ENCODE measurements around the gene NOL12.
"Not testable (repeated sequence)": the region's sequence is repeated elsewhere in the genome, so short reads cannot be mapped to it uniquely, and the experiment has no call there.

The NOL12 gene

DNA sequence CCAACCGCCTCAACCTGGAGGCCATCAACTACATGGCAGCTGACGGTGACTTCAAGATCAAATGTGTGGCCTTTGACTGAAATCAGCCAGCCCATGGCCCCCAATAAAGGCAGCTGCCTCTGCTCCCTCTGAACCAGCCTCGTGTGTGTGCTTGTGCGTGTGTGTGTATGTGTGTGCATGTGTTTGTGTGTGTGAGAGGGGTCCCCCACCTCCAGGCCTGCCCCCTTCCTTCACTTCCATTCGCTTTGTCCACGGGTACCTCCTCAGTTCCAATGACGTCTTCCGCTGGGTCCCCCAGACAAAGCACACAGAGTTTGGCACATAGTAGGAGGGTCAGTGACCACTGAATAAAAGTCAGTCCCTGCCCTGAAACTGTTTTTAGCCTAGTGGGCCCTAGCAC is 6.5 kb upstream of the NOL12 start:
- DNase-seq (ENCODE audit: low read depth, low spot score) = no peak

DNA sequence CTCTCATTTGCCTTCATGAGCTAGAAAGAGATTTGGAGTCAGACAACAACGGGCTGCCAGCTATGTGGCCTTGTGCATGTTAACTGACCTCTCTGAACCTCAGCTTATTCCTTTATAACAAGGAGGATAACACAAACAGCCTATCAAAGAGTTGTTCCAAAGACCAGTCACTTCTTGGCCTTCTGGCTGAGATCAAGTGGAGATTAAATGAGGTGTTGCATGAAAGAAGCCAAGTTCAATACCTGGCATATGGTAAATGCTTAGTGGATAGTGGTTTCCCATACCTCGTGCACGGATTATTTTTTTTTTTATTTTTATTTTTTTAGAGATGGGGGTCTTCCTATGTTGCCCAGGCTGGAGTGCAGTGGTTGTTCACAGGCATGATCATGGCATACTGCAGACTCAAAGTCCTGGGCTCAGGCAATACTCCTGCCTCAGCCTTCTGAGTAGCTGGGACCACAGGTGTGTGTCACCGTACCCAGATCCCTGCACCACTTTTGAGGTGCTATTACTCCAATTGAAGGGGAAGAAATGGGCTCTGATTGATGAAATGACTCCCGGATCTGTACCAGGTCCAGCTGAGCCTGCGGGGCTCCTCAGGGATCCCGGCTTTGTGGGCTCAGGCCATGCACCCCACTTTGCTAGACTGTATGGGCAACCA is 5.8 kb upstream of the NOL12 start:
- no peak for DNase-seq (ENCODE audit: low read depth, low spot score)

DNA sequence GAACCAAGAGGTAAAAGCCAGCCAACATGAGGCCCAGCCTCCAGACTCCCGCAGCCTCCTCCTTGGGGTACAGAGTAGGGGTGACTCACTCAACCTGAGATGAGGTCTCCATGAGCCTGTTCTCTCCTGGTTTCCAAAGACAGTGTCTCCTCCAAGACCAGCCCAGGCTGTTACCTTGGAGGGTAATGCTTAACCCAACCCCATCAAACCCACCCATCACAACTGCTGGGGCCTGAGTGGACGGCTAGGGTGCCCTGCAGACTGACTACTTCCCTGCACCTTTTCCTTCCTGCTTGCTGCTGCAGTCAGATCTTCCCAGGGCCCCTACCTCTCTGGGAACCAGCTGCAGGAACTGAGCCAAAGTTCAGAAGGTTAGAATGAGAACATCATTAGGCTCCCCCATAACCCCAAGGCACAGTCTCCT is 5.1 kb upstream of the NOL12 start:
- DNase-seq (ENCODE audit: low read depth, low spot score) = no peak

DNA sequence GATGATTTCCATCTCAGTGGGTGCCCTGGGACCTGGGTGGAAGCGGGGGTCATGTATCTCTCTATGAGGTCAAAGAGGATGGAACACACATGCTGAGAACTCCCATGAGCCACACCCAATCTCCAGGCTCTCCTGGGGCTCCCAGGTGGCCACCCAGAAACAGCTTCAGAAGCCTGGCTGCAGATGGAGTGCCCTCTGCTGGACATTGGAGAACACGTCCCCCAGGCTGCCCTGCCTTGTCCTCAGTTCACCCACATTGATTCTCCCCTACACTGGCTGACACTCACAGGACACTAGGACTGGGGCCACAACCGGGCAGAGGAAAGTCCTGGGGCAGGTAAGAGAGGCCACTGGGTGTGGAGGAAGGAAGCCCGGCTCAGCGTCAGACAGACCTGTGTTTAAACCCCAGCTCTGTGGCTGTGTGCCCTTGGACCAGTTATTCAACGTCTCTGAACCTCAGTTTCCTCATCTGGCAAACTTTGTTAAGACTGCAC is 4.5 kb upstream of the NOL12 start:
- DNase-seq (ENCODE audit: low read depth, low spot score) = peak; percentile 51

DNA sequence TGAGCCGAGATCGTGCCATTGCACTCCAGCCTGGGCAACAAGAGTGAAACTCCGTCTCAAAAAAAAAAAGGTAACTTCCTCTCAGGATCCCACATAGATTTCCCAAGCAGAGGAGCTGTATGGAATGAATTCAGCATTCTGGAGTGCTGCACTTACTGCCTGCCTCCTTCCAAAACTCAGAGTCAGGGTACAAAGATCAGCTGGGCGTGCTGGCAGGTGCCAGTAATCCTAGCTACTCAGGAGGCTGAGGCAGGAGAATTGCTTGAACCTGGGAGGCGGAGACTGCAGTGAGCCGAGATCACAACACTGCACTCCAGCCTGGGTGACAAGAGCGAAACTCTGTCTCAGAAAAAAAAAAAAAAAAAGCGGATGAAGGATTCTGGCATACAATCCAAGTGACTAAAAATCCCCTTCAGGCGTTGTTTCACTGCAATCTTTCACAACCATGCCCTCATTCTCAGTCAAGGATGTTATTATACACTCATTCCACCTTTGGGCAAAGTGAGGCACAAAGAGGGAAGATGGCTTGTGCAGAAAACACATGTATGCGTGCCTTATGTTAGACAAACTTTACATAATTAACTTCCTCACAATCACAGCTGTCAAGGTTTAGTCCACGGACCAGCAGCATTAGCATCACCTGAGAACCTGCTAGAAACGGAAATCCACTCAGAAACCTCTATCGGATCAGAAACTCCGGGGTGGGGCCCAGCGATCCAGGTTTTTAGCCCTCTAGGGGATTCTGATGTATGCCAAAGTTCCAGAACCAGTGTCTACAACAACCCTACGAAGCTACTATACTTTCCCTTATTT is 1.1 kb upstream of the NOL12 start:
- no peak for DNase-seq (ENCODE audit: low read depth, low spot score)

DNA sequence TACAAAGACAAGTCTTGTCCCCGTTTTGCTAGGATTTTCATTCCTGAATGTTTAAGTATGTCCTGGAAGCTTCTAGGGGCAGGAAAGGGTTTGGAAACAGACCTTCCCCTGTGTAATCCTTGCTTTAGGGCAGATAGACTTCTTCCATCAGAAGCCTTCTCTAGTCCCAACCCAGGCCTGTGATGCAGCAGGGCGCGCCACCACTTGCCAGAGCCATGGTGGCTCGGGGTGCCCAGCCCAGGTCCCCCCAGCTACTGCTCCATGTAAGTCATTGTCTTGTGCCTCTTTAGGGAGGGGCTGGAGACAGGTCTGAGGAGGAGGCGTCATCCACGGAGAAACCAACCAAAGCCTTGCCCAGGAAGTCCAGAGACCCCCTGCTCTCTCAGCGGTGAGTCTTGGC is 4.3 kb downstream of the NOL12 start:
- no peak for DNase-seq (ENCODE audit: low read depth, low spot score)

DNA sequence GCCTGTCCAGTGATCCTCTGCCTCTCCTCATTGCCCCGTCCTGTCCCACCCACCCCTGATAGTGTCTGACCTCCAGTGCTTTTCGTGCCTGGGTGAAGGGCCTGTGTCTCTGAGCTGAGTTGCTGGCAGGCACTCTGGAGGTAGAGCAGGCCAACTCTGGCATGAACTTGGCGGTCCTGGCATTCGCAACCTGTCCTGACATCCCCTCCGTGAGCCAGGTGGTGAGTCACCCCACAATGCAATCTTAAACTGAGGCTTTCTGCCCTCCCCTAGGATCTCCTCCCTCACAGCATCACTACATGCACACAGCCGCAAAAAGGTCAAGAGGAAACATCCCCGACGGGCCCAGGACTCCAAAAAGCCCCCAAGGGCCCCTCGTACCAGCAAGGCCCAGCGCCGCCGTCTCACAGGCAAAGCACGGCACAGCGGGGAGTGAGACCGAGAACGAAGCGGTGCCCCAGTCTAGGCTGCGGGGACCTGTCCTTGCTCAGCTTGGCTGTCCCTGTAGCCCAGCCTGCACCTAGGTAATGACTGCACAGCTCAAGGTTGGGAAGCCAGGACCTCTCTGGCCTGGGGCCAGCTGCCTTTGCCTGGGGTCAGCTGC is 4.9 kb downstream of the NOL12 start:
- DNase-seq (ENCODE audit: low read depth, low spot score) = no peak

DNA sequence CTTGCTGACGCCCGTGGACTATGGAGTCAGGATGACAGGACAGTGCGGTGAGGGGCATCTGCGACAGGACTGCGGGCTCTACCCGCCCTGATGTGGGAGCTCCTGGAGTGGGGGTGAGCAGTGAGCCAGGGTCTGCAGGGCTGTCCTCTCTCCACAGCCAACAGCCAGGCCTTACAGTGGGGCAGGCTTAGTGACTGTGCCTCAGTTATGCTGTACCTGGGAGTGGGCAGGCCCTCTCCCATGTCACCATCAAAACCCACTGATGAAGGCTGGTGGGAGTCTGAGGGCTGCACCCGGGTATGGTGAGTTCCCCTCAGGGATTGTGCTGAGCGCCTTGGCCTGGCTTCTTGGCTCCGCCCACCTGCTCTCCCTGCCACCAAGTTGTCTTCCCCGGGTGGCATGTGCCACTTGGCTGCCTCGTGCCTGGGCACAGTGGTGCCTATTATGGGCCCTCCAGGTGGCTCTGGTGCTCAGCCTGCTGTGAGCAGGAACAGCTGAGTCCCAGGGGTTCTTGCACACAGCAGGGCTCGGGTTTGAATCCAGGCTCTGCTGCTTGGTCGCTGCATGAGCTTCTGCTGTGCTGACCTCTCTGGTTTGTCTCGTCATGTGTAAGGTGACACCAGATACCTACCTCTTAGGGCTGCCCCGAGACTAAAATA is 6.6 kb downstream of the NOL12 start:
- DNase-seq (ENCODE audit: low read depth, low spot score) = no peak

DNA sequence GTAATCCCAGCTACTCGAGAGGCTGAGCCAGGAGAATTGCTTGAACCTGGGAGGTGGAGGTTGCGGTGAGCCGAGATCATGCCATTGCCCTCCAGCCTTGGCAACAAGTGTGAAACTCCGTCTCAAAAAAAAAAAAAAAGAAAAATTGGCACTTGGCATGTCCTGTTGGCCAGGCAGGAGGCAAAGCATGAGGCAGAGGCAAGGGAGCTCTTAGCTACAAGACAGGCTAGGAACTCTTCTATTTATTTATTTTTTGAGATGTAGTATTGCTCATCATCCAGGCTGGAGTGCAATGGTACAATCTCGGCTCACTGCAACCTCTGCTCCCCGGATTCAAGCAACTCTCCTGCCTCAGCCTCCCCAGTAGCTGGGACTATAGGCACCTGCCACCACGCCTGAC is 8.0 kb downstream of the NOL12 start:
- not testable (repeated sequence) for DNase-seq (ENCODE audit: low read depth, low spot score)

DNA sequence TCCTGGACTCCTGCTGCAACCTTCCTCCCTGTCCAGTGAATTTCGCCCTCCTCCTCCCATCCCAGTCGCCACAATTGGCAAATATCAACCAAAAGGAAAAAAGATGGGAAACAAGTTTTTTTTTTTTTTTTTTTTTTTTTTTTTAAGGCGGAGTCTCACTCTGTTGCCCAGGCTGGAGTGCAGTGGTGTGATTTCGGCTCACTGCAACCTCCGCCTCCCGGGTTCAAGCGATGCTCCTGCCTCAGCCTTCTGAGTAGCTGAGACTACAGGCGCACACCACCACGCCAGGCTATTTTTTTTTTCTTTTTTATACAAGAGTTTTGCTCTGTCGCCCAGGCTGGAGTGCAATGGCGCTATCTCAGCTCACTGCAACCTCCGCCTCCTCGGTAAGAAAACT is 10.1 kb downstream of the NOL12 start:
- not testable (repeated sequence) for DNase-seq (ENCODE audit: low read depth, low spot score)

DNA sequence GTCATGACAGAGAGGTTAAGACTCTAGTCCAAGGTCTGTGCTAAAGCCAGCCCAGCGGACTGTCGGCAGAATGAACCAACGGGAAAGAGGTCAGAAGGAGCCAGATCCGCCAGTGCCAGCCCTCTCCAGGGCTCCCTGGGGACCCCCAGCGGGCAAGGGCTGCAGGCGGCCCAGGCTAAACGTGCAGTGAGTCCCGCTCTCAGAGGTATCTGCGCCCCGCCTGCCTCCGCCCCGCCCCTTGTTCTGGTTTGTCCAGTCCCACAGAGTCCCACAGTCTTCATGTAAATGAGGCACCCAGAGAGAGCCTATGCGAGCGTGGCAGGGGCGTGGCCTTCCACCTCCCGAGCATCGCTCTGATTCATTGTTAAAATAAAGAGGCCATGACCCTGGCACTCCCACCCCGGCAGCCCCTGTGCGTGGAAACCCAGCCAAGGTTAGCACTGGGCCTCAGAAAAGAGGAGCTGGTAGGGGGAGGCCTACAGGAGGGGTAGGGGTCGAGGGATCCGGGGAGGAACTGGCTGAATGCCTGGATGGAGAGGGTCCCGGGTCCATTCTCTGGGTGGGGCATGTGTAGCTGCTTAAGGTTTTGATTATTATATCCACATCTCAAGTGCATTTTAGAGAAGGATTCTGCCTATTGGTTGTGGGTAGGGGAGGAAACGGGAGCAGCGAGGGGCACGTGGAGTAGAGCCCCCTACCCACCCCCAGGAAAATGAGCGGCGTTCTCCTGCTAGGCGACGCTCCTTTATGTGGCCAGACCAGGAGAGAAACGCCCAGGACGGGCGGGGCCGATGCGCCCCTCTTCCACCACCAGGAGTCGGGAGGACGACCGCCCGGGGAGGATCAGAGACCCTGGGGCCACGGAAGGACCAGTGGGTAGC is 10.8 kb downstream of the NOL12 start, which contains the start of gene TRIOBP:
TRIOBP (plus strand) TSS at position 392 of the 881 bp plus-strand sequence. CDS start 4,318 bp downstream, outside the sequence.
- DNase-seq (ENCODE audit: low read depth, low spot score) = peak; percentile 52

DNA sequence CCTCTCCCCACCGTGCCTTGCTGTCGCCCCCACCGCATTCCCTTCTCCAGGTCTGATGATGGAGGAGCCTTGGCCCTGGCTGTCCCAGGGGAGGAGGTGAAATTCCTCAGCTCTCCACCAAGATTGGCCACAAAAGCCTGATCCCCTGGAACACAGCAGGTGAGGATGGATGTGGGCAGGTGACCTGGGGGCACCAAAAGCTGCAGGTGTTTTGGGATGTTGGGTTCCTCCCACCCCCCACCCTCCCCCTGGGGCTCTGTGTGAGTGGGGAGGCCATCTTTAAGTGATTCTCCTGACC is 11.3 kb downstream of the NOL12 start:
- DNase-seq (ENCODE audit: low read depth, low spot score) = no peak

DNA sequence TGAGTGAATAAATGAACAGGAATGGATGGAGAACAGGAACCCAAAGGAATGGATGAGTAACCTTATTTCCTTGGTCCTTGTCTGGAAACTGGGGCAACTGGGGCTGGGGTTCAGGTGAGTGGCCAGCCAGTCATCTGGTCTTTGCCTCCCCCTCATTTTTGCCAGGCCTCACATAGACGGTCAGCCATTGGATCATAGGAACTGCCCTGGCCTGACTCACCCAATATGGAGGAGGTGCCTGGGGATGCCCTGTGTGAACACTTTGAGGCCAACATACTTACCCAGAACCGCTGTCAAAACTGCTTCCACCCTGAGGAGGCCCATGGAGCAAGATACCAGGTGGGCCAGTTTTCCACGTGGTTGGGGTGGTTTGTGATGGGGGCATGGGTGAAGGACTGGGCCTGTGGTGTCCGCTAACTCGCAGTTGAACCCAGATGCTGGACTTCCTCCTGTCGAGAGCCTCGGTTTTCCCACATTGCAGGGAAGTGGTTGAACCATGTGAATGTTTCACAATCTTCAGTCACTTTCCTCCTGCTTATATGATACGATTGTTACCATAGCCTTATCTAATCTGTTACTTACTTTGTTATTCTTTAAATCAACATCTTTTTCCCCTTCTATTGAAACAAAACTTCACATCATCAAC is 15.1 kb downstream of the NOL12 start:
- no peak for DNase-seq (ENCODE audit: low read depth, low spot score)

DNA sequence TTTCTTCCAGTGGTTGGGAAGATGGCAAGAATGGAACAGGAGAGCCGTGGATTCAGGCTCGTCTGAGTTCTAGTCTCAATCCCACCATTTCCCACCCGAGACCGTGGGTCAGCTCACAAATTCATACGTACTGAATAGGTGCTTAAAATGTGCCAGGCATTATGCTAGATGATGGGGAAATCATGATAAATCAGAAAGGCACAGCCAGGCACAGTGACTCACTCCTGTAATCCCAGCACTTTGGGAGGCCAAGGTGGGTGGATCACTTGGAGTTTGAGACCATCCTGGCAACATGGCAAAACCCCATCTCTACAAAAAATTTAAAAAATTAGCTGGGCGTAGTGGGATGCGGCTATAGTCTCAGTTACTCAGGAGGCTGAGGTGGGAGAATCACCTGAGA is 17.8 kb downstream of the NOL12 start:
- no peak for DNase-seq (ENCODE audit: low read depth, low spot score)

DNA sequence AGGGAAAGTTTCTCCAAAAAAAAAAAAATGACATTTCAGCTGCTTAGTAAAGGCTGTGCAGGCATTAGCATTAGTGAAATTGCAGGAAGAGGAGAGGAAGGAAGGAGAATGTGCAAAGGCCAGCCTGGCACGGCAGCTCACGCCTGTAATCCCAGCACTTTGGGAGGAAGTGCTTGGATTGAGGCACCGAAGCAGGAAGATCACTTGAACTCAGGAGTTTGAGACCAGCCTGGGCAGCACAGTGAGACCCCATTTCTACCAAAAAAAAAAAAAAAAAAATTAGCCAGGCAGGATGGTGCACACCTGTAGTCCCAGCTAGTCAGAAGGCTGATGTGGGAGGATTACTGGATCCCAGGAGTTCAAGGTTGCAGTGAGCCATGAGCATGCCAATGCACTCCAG is 18.5 kb downstream of the NOL12 start:
- DNase-seq (ENCODE audit: low read depth, low spot score) = no peak

DNA sequence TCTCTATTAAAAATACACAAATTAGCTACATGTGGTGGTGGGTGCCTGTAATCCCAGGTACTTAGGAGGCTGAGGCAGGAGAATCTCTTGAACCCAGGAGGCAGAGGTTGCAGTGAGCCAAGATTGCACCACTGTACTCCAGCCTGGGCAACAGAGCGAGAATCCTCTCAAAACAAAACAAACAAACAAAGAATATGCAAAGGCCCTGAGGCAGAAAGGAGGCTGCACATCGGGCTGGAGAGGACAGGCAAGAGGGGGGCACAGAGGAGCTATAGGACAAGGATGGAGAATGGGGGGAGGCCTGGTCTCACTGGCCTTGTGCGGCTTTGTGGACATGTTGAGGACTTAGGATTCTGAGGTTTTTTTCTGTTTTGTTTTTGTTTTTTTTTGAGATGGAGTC is 19.1 kb downstream of the NOL12 start:
- DNase-seq (ENCODE audit: low read depth, low spot score) = no peak

DNA sequence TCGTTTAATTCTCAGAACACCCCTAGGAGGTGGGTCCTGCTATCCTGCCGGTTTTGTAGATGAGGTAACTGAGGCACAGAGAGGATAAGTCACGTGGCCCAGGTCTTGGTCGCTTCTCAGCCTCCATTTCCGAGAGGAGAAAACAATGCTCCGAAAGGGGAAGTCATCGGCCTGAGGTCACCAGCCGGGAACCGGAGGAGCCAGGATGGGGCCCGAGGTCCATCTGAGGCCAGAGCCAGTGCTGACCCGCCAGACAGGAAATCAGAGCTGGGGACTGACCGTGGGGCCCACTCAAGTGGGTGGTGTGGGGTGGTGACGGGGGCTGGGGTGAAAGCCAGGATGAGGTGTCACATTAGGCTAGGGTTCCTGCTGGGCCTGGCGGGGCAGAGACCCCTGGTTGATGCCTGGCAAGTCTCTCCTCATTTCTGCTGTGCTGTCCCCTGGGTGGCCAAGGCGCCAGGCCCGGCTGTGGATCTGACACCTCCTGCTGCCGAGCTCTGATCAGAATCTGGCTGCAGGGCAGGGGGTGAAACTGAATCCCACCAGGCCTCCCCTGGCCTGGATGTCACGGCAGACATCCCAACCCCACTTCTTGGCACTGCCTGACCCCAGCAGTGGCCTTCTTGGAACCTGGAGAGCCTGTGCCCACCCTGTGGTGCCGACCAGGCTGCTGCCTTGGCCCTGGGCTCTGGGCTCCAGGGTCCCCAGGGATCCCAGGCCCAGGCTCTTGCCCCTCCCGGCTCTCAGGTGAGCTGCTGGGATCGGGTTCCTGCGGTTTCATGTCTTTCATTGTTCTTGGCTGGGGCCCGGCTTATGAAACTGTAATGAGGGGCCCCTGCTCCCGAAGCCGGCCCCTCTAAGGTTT is 22.7 kb downstream of the NOL12 start:
- DNase-seq (ENCODE audit: low read depth, low spot score) = no peak

DNA sequence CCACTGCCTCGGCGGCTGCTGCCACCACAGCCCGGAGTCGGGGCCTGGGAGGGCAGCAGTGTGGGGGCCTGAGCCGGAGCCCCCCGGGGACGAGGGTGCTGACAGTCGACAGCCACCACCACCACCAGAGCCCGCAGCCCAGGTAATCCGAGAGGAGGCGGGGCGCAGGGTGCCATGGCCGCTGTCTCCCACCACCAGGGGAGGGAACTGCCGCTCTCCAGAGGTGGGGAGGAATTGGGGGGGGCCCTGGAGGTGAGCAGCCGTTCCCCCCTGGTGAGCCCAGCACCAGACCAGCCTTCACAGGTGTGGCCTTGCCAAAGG is 23.3 kb downstream of the NOL12 start:
- DNase-seq (ENCODE audit: low read depth, low spot score) = no peak

DNA sequence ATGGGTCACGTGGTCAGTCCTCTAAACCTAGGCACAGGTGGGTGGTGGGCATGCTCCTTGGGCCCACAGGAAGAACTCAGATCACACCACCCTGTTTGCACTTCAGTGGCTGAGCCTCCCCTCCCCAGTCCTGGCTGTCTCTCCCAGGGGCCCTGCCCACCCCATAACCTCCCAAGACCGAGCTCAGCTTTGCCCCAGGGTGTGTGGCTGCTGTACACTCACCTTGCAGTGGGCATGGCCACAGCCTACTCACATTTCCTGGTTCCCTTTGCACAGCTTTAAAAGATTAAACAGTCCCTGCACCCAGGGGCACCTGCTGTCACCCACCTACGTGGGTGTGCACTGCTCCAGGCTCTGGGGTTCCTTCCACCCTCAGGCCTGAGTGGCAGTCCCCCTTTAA is 24.5 kb downstream of the NOL12 start:
- no peak for DNase-seq (ENCODE audit: low read depth, low spot score)

DNA sequence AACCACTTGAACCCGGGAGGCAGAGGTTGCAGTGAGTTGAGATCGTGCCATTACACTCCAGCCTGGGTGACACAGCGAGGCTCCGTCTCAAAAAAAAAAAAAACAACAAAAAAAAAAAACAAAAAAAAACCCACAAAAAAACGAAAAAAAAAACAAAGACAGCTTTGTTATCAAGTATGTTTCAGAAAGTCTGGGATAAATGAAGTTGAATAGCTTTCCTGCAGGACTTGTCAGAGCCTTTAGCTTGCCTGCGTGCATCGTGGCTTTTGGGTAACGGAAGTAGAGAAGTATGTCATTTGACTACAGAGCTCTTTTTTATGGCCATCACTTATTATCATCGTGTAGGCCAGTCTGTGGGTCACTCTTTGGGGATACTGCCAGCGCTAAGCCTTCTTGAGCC is 25.3 kb downstream of the NOL12 start:
- no peak for DNase-seq (ENCODE audit: low read depth, low spot score)
